ENCODE measurements around the gene ANKRD60.

ANKRD60 gene

GRCh38 chr20:58219342-58219700 lies 9.1 kb downstream of the ANKRD60 start:
- DNase-seq = no peak

GRCh38 chr20:58218665-58219341 lies 9.7 kb downstream of the ANKRD60 start:
- DNase-seq = no peak

DNA sequence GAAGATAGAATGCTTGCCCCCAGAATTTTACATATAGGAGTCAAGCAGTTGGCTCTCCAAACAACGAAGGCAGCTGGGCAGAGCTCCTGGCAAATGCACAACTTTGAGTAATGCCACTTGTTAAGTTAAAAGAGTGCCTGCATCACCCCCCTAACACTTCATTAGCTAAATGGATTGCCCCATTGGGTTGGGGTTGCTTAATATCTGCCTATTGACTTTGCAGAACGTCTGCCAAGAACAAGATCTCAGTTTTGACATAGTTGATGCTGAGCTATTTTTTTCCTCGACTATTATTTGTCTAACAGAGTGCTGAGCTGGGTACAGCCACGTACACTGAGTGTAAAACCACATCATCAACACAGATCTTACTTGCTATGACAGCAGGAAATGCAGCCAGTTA lies 12.1 kb downstream of the ANKRD60 start:
- no peak for DNase-seq

GRCh38 chr20:58215116-58215515 lies 13.3 kb downstream of the ANKRD60 start:
- DNase-seq = no peak

DNA sequence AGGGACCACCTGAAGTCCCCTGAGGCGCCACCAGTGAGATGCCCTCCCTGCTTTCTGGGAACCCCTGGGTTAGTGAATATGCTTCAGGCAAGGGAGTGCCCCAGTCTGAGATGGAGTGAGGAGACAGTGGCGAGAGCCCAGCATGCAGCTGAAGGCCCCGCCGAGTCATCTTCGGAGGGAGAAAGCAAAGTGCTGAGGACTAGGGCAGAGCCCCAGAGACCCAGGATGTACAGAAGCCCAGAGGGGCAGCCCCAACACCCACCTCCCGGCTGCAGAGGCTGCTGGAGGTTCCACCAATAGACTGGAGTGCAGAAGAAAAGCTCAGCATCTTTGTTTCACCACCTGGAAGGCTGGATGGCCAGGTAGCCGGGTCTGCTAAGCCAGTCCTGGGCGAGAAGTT lies 14.1 kb downstream of the ANKRD60 start:
- DNase-seq = no peak

- no peak for DNase-seq
Measured at GRCh38 chr20:58213716-58214115, 14.7 kb downstream of the ANKRD60 start.

DNA sequence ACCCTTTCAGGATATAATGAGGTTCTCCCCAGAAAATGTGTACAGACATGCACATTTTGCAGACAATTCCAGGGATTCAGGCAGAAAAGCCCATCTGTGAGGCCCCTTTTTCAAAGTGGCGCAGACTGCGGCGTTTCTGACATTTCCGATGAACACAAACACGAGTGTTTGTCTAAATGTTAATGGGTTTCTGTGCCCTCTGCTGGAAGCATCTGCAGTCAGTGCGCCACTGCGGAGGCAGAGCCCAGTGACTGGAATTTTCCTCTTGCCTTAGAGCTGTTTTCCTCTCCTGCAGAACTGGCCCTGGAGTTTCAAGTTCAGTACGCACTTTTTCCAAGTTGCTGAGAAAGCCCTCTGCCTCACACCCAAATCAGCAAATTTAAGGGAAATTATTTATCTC lies 15.3 kb downstream of the ANKRD60 start:
- no peak for DNase-seq

GRCh38 chr20:58212636-58213035 lies 15.8 kb downstream of the ANKRD60 start:
- DNase-seq = no peak

- DNase-seq = no peak
Measured at GRCh38 chr20:58210398-58210747, 18.1 kb downstream of the ANKRD60 start.

DNA sequence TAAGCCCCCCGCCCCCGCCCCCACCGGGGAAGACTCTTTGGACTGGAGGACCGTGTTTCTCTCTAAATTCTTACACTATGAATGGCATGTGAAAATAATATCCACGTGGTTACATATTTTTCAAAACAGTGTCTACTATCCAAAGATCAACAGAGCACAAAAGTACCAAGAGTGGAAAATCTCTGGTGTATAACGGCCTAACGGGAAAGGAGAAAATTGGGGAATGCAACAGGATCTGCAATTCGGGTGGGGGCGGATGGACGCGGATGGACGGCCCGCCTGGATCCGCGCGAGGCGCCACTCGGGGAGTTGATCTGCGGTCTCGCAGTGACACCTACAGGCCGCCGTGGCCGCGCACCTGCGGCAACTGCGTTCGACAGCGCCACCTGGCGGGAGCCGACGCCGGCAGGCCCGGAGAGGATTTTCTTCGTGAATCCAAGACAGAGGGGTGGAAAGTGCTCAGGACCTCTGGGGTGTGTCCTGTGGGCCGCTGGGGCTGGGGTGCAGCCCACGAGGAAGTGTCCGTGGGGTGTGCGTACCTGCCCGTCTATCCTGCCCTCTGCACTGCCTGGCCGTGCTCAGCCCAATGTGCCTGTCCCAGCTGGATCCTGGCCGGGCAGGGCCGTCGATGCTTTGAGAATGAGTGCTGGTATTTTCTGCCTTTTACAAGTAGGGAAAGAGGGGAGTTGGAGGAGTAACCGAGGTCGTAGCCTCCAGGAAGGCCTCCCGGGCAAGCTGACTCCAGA lies 18.6 kb downstream of the ANKRD60 start:
- DNase-seq = peak; percentile 88

GRCh38 chr20:58208944-58209343 lies 19.5 kb downstream of the ANKRD60 start:
- no peak for DNase-seq

GRCh38 chr20:58205850-58206249 lies 22.6 kb downstream of the ANKRD60 start:
- no peak for DNase-seq

GRCh38 chr20:58202044-58202443 lies 26.4 kb downstream of the ANKRD60 start:
- no peak for DNase-seq

DNA sequence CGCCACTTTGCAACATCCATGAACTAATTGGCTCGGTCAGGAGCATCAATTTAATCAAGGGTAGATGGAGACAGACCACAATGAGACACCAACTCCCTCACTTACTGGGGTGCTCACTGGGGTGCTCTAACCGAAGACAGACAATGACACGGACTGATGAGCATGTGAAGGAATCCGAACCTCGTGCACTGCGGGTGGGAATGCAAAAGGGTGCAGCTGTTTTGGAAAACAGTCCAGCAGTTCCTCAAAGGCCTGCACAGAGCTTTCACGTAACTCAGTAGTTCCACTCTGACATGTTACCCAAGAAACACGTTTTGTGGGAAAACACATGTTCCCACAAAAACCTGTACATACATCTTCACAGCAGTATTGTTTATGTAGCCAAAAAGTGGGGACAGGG lies 26.8 kb downstream of the ANKRD60 start:
- DNase-seq = no peak

- no peak for DNase-seq
Measured at GRCh38 chr20:58199469-58199868, 29.0 kb downstream of the ANKRD60 start.

DNA sequence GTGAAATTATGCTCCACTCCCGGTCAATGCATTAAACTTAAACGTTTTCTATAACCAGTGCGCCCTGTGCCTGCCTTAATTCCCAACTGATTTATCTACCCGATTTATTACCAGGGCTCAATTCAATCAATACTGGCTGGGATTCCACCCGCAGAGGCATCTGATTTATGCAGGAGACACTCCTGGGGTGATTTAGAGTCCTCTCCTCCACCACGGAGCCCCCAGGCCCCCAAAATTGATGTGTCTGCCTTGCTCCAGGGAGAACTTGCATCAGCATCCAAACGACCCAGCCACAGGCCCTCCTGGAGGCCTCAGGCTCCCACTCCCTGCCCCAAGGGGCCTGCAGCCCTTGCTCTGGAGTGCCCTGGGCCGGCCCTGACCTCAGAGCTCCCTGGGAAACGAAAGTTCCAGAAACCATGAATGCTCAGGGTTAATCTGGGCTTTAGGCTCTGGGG lies 29.5 kb downstream of the ANKRD60 start:
- no peak for DNase-seq

DNA sequence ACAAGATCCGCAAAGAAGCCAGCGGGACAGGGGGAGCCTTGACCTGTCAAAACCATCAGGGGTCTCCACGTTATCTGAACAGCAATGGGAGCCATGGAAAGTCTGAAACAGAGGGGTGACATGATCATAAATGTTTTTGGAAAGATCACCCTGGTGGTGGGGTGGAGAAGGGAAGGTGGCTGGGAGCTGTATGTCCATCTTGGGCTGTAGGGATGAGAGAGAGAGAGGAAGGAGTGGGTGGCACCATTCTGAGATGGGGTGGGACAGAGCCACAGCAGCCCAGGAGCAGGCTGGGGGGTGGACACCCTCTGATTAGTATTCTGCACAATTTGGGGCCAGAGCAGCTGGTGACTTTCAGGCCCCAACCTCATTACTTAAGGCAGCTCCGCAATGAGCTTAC lies 30.1 kb downstream of the ANKRD60 start:
- DNase-seq = no peak

DNA sequence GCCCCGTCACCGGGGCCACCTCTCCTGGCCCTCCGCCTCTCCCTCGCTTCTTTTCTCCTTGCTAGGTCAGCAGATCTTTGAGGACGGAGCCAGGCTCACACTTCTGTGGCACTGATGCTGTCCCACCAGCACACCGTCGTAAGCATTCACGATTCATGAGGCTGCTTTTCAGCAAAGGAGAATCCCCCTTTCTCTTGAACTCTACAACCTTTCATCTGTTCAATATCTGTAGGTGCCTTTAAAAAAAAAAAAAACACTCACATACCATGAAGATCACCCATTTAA lies 31.3 kb downstream of the ANKRD60 start:
- no peak for DNase-seq

- no peak for DNase-seq
Measured at GRCh38 chr20:58196402-58197184, 31.9 kb downstream of the ANKRD60 start.

GRCh38 chr20:58195047-58195446 lies 33.4 kb downstream of the ANKRD60 start:
- DNase-seq = no peak

DNA sequence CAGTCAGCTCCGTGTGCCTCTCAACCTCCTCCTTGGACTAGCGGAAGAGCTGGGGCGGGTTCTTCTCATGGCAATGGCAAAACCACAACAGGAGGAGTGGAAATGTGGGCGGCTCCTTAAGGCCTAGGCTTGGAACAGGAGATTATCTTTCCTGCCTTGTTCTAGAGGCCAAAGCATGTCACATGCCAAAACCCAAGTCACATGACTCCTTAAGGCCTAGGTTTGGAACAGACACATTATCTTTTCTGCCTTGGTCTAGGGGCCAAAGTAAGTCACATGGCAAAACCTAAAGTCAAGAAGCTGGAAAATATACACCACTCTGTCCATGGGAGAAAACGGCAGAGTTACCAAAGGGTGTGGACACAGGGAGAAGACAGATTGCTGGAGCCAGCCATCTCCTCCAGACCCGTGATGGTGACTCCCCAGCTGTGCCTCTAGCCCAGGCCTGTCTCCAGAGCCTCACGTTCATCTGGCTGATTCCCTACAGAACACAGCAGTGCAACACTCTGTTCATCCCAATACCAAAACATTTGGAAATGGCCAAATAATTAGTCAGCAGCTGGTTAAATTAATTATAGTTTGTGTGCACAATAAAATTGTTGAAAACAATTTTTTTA lies 34.2 kb downstream of the ANKRD60 start:
- no peak for DNase-seq

- DNase-seq = peak; percentile 7
Measured at GRCh38 chr20:58192567-58192966, 35.9 kb downstream of the ANKRD60 start.

- no peak for DNase-seq
Measured at GRCh38 chr20:58192065-58192464, 36.4 kb downstream of the ANKRD60 start.

DNA sequence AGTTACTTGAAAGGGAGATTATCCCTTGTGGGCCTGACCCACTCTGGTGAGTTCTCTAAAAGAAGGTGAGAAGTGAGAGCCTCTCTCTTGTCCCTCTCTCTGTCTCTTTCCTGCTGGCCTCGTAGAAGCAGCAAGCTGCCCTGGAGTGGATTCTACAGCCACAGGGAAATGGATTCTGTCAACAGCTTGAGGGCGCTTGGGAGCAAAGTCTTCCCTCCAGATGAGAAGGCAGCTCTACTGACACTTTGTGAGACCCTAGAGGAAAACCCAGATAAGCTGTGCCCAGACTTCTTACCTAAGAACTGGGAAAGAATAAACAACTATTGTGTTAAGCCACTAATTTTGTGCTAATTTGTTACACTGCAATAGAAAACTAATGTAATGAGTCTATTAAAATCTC lies 39.9 kb downstream of the ANKRD60 start:
- DNase-seq = no peak

Measured in activated CD4-positive, alpha-beta T cell treated with anti-CD3 and anti-CD28 coated beads, Interleukin-10, Interleukin-2, amounts not matched to agents 100 ng/mL and 50 ng/mL, durations not matched to agents 16 hours and 8 hours (primary cell).